Stimulated activated CD8-positive, alpha-beta memory T cell treated with anti-CD3 and anti-CD28 coated beads, Interleukin-15, amount 100 ng/mL, for 48 hours (primary cell): Measurements from ENCODE around the gene OSBPL5.

Experiments used
- DNase-seq, 2 donors: peaks; one replicate each; pipeline ENCODE4 v3.0.0-alpha.2; 2020; ENCODE audit warnings: low read depth in 2 of 2

OSBPL5 gene

DNA sequence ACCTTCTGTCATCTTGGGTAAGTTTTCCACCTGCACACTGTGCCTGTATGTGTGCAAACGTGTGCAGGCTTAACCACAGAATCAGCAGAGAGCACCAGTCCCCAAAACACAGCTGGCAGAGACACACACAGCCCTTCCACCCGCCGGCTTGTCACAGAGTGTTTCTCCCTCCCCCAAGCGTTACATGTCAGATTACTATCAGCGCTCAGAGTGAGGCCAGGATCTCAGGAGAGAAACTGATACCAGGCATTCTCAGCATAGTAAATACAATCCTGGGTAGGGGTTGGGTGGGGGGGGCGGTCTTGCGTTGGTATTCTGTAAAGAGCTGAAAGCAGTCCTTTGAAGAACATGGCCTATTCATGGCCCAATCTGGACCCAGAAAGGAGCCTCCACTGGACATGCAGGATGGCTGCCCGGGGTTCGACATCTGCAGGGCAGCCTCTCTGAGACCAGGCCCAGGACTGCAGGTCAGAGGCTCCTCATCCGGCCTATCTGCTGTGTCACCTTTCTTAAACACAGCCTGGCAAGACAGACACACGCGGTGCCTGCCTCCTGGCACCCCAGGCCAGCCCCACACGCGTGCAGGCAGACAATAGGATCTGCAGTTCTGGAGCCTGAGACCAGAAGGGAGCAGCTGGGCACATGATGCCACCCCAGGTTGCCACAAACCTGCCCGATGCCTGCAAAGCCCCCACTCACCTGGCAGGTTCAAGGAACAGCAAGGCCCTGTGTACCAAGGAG, 1.7 kb downstream of the OSBPL5 start:
- DNase-seq = no peak

DNA sequence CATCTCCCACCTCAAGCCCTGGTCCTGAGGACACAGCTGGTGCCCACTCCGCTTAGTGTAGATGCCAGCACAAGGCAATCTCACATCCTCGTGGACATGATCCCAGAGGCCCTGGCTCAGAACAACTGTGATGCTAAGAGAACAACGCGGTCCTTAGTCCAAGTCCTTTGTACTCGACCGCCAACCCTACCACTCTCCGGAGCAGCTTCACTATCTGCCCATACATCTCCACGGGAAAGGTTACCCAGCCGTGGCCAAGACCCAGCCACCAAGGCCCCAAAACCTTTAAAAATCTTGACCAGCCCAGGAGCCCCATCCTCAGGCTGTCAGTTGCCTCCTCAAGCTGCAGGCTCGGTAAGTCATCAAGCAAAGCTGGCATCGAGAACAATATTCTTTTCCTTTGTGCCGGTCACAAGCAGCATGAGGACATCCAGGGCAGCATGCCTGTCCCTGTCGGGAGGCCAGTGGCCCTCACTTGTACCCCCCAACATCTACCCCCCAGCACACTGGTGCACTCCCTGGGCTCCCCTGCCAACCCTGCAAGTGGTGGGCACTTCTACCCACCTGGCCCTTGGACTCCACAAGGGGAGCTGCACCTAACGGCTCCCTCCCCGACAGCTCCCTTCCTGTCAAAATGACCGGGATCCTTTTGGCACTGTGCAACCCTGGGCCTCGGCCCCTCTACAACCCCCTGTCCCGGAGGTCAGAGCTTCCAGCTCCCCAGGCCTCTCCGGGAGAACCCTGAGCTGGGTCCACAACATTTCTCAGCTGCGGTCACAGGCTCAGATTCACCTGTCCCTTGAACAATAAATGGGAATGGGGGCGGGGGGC, 2.5 kb downstream of the OSBPL5 start:
- DNase-seq = no peak

DNA sequence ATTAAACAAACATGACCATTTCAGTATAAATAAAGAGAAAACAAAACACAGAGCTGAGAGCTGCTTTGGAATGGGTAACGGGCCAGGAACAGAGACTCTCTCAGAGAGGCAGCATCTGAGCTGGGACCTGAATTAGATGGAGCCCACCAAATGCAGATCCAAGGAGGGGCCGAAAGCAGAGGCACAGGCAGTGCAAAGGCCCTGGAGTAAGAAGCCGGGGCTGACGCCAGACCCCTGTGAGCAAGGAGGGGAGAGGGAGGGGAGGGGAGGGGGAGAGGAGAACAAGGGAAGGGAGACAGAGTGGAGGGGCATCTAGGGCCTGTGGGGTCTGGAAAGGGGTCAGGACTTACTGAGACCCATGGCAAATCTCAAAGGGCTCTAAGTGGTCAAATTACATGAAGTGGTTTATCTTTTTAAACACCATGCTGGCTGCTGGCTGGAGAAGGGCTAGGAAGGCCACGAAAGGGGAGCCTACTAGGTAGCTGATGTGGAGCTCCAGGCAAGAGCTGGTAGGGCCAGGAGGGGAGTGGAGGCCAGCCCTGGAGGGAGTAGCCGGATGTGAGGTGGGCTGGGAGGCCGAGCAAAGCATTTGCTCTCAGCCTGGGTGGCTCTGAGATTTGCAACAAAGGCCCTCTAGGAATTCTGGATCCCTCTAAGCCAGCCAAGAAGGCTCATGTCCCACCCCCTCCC, 3.2 kb downstream of the OSBPL5 start:
- DNase-seq = no peak

DNA sequence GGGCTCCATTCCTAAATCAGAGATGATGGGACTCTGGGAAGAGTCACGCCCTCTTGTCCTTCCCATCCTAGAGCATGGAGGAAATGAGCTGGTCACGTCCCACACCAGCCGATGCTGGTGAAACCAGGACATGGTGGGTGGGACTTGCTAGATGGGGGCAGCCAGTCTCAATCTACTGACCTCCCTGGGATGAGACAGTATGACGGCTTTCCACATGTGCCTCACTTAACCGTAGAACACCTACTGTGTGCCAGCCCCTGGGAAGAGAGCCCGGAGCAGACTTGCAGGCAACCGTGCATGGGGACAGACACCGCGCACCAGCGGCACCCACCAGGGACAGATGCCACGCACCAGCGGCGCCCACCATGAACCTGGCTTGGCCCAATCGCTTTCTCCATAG, 3.8 kb downstream of the OSBPL5 start:
- DNase-seq = no peak

DNA sequence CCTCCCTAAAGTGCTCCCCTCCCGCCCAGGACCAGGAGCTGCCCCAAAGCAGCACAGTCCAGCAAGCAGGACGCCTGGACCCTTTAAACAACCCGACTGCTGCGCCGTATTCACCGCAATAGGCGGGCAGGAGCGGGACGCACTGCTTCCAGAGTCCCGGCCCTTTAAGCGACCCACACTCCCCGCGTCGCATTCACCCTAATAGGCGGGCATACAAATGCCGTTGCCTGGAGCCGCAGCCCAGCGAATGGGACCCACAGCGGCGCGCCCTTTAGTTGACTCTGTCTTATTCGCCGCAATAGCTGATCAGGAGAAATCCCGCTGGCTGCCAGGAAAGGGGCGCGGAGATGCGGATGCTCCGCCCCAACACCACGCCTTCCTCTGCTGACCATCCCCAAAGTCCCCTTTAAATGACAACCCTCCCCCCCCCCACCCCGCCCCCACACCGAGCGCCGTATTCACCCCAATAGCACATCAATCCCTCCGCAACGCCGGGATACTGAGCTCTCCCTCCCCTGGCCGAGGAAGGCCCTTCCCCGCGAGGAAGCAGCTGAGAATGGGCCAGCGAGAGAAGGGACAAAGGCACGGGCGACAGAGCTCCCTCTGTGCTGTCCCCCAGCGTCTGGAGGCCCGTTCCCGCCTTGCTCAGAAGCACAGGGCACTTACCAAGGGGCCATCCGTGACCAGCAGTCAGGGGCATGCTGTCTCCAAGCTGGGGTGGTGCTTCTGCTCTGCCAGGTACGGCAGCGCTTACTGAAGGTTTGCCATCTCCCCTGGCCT, 4.7 kb downstream of the OSBPL5 start:
- DNase-seq = peak in 1 of 2 donors; percentile 31

DNA sequence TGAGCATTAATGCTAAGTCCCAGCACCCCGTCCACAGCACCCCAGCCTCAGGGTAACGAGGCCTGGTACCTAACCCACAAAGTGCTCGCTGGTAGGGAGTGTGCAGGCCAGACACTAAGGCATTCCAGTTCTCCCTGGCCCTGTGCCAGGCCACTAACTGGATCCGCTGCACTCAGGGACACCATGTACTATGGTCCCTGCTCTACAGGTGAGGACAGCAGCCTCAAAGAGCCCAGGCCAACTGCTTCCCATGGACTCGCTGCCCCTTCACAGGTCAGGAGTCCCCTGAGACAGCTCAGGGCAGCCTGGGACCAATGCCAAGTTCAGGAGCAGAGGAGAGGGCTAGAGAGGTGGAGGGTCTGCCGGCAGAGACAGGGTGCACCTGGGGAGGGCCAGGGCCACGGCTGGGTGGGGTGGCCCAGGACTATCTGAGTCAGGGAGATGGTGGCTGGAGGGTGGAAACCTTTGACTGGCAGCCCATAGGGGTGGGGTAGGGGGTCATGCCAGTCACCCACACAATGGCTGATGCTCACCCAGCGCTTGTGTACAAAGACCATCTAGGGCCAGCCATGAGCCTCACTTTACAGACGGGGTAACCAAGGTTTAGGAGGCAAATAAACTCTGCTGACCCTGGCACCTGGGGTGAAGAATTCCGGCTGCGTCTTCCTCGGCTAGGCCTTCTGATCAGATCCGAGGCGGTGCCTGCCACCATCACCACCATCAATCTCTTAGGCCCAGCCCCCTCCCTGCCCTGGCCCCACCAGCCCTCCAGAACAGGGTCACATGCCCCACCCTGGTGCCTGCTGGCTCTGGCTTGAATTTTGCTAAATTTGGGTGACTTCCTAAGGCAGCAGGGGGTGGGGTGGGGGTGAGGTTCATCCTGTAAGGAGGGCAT, 5.6 kb downstream of the OSBPL5 start:
- no peak for DNase-seq

DNA sequence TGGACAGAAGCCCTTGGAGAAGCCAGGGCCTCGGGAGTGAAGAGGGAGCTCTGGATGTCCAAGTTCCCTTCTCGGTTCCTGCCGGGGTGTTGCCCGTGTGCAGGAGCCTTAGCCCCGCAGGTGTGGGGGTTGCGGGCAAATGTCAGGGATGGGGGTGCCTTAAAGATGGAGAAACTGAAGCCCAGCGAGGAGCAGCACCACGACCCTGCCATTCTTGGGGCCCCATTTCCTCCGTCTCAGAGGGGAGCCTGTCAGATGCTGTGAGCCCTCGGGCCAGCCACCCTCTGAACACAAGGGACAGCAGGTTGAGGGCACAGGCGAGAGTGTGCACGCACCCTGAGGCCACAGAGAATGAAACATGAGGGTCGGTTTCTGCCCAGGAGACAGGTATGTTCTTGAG, 6.3 kb downstream of the OSBPL5 start:
- DNase-seq = no peak

DNA sequence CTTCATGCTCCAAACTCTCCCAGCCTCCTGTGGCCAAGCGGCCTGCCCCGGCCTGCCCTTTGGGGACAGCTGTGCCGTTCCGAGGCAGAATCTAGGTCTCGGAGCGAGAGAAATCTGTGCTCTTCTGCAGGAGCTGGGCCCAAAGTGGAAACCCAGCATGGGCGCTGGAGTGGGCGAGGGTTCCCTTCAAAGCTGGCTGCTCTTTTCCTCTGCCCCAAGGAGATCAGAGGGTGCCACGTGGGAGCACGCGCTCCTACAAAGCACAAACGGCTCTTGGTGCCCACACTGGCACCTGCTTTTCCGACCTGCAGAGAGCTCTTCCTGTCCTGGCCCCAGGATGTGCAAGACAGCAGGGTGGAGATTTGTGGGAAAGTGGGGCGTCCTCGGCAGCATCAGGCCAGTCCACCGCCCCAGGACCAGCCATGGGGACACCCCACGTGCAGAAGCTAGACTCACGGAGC, 6.9 kb downstream of the OSBPL5 start:
- DNase-seq = no peak

DNA sequence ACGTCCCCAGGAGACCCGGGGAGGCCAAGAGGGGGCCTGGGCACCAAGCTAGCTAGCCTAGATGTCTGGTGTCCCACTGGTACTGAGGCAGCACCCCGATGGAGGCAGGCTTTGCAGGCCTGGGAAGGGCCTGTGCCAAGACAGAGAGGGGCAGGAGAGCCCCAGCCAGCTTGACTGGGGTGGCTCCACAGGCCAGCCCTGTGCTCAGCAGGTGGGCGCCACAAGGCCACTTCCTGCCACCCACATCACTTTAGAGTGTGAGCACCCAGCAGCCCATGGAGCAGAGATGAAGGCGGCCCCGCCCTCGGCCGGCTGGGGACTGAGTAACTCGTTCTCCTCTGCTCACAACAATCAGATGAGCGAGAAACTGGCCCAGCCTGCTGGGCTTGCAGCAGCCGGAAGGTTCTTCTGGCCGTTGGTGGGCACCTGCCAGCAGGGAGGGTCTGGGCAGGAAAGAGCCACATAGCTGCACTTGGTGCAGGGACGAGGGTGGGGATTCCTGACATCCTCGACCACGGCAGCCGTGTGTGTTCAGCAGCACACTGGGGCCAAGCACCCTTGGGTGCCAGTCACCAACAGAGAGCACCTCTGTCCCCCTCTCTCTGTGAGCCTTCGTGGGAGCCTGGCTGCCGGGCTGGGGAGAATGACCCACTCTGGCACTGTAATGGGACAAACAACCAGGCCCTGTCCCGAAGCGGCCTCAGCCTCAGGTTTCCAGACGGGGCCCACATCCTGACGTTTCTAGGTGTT, 7.6 kb downstream of the OSBPL5 start:
- DNase-seq = no peak

DNA sequence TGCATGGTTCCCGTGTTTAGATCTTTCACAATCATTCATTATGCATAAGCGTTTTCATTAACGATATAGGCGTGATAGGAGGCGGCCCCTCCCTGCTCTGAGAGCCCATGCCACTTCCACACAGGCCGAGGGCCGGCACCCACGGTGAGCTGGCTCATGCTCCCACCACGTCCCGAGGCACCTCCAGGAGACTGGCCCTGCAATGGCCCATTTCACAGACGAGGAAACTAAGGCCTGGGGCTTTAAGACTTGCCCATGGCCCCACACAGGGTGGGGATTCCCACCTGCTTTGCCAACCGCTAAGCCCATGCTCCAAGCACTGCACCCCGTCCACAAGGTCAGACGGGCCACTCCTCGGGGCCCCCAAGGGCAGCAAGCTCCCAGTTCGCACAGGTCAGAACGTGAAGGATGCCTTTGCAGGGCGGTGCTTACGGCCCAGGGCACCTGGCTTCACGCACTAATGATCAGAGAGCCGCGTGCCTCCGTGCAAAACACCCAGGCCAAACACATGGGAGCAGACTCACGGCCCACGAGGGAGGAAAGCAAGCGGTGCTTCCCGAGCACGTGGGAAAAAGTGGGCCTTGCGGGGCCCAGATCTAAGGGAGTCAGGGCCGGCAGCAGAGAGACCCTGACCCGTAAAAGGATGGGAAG, 8.3 kb downstream of the OSBPL5 start:
- DNase-seq = no peak

DNA sequence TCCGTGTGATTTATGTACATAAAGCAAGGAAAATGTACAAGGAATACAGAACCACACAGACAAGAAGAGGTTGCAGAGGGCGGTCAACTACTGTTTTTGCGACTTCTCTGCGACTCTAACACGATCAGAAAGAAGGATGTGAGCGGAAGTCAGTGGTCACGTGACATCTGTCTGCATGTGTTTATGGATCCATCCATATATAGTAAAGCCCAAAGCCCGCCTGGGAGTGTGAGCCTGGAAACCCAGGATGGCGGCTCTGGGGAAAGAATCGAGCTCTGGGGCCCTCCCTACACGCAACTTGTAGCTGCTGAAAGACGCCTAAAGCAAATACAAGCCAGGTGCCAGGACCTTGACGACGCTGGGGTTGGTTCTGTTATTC, 8.8 kb downstream of the OSBPL5 start:
- no peak for DNase-seq

DNA sequence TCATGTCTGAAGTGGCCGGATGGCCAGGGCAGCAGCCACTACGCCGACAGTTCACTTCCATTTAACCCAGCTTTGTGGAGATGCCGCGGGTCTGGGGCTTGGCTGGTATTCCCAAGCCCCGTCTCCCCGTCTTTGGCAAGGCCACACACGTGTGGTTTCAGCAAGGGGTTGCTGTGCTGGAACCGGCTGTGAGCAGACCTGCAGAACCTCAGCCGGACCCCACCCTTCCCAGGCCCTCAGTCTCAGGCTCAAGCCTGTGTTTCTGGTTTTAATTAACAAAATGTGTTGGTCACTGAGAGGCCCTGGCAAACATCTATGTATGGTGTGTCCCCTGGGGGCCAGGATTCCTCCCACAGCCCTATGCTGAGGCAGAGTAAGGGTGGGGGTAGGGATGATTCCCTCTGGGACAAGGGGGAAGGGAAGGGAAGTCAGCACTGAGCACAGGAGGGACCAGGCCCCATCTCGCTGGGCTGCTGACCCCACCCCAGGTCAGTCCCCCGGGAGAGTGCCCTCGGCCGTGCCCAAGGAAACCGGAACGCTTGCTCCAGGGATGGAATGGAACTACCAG, 9.3 kb downstream of the OSBPL5 start:
- DNase-seq = no peak

DNA sequence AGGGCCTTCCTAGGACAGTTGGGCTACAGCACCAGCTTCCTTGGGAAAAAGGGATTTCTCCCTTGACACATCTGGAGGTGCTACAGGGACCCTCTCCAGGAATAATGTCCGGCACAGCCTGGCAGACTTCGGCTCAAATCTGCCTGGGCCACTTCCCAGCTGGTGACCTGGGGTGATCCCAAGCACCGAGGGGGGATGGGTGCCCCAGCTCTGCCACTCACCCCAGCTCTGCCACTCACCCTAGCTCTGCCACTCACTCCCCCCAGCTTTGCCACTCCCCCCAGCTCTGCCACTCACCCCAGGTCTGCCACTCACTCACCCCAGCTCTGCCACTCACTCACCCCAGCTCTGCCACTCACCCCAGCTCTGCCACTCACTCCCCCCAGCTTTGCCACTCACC, 9.9 kb downstream of the OSBPL5 start:
- DNase-seq = no peak

DNA sequence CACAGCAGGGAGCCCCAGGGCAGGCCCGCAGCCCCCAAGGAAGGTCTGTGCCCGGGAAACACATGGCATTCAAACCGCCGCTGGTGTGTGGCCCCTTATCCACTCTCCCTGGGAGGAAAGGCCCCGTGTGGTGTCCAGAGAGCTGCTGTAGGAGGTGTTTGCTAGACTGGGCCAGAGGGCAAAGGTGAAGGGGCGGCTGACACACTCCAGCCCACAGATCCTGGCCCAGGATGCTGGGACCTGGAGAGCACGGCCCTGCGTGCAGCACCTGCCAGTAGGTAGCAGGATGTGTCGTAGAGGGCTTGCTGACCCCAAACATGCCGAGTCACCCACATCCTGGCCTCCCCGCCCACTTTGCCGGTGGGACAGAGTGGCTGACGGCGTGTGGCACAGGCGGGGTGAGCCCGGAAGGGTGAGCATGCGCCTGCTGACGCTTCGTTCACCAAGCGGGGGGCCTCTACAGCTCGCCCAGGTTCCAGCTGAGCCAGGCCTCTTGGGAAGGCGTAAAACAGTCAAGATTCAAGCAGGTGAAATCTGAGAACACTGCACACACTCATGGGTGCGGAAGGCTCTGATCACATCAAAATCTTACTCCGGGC, 11.0 kb downstream of the OSBPL5 start:
- DNase-seq = no peak

DNA sequence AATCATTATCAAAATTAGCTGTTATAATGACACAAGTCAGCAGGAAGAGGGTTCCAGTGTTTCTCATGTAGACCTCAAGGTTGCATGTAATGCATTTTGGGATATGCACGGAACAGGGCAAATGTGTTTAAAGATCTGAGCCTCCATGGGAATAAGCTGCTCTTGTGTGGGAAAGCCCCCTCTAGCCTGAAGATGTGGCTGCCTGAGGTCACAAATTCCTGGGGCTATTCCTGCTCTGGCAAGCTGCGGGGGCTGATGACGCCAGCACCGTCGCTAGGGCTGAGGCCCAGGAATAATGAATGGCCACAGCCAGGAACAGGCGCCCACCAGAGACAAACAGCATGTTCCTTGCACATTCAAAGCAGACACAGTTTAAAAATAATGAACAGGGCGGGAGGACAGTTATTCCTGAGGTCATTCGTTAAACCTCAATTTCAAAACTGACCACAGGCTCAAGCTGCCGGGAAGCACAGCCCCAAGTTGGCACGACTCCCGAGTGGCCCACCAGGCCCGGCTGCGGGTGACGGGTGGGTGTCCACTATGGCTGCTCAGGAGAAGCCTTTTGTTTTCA, 11.7 kb downstream of the OSBPL5 start:
- DNase-seq = no peak

DNA sequence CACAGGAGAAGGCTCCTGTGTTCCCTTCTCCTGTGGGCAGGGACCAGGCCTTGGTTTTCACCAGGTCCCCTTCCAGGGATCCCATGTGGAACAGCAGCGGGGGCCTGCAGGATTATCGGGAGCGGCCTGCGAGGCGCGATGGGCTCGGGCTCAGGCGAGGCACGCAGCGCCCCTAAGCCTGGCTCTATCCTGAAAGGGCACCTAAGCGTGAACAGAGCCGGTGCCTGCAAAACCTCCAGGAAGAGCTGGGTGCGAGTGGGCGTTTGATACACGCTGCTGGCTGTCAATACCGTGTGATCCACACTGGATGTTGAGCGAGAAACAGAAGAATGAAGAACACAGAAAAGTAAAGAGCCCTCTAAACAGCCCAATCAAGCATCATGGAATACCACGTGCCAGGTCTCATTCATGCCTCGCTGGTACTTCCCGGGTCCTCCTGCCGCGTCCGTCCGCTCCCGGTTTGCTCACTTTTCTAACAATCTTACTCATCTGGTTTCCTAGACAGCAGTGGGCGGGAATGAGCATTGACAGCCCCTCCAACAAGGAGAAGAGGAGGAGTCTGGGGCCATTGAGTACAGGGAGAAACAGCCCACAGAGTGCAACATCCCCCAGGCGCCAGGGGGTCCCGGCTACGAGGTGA, 12.5 kb downstream of the OSBPL5 start:
- no peak for DNase-seq

DNA sequence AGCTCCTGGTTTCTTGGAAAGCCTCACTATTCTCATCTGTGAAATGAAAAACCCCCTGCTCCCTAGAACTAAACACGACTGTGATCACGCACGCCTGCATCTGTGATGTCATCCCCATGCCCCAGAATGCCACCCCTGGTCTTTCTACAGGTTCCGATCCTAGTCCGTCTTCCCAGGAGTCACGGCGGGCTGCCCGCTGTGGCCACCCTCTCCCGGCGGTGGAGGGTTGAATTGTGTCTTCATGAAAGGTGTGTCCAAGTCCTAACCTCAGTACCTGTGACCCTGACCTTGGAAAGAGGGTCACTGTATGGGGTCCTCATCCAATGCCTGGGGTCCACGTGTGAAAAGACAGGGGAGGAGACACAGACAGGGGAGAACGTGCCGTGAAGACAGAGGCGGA, 14.4 kb downstream of the OSBPL5 start:
- no peak for DNase-seq

DNA sequence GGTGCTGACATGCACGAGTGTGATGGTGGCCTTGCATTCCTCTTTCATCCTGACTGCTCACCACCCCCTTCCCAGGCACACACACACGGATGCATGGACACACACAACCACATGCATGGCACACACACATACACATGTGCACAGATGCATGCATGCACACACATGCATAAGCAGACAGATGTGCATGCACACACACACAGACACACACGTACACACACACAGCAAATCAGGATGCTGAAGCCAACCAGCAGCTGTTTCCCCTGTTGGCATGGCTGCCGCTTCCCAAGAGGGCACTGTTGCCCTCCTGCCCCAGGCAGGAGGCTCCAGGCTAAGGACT, 15.3 kb downstream of the OSBPL5 start:
- no peak for DNase-seq
